Neutrophil (primary cell): Measurements from ENCODE around the gene SOHLH1.

Source experiments
- H3K27ac ChIP-seq: fragments of 200-600 bp; sonication (generic); 2 replicates; pipeline ENCODE4 v1.5.1; 2016; ENCODE audit warnings: mild to moderate bottlenecking, moderate library complexity
- H3K27me3 ChIP-seq: fragments of 200-600 bp; sonication (generic); 2 replicates; pipeline ENCODE4 v1.6.0; 2016; ENCODE audit warnings: mild to moderate bottlenecking
- H3K36me3 ChIP-seq: fragments of 200-600 bp; sonication (generic); 2 replicates; pipeline ENCODE4 v1.5.1; 2017
- H3K4me1 ChIP-seq, 2 experiments: fragments of 200-600 bp in 1 of 2; sonication (generic) in 1 of 2; 1 replicate in 1 of 2; 2 replicates in 1 of 2; pipeline versions ENCODE4 v1.5.1 to v1.6.1; 2013 to 2016; ENCODE audit warnings: low read depth in 1 of 2, low read length in 1 of 2, mild to moderate bottlenecking in 1 of 2, moderate library complexity in 1 of 2; ENCODE audit not compliant: control insufficient read depth in 1 of 2, insufficient read depth in 1 of 2
- H3K4me3 ChIP-seq, 2 experiments: fragments of 200-600 bp in 1 of 2; sonication (generic) in 1 of 2; 1 replicate in 1 of 2; 2 replicates in 1 of 2; pipeline ENCODE4 v1.5.1; 2013 to 2016; ENCODE audit warnings: low read depth in 1 of 2, low read length in 1 of 2, mild to moderate bottlenecking in 1 of 2, moderate library complexity in 1 of 2
- H3K9me3 ChIP-seq: fragments of 200-600 bp; sonication (generic); 2 replicates; pipeline ENCODE4 v1.5.1; 2016
- TF ChIP-seq, protein P1 (sequence below): fragments of 200-600 bp; sonication (generic); IDR thresholded peaks from 2 replicates; pipeline ENCODE4 v1.5.1; 2016; ENCODE audit warnings: antibody characterized with exemption

The SOHLH1 gene

DNA sequence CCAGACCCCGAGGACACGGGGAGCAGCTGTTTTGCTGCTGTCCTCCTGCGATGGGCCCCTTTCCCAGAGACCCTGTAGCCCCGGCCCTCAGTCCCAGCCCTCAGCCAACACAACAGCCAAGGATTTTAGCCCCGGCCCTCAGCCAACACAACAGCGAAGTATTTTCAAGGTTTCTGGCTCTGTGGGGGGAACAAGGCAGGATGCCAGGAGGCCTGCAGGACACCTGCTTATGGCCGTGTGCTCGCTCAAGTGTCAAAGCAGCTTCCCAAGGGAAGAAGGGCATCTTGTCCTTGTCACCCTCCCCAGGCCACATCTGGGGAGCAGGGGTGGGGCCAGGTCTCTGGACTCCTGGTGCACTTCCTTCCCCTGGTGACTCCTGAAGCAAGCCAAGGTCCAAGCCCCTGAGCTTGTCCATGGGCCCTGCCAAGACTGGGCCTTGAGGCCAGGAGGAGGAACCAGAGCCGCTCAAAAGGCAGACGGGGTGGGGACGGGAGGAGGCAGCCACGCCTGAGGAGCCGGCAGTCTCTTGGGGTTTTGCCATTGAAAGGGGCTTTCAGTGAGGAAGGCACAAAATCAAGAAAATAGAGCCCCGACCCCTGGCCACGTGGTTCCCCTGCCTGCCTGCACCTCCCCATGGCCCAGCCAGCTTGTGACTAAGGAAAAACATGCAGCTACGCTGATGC, 13.5 kb upstream of the SOHLH1 start:
- H3K27me3 ChIP-seq, result peaks cover 61% of the 10 kb centered on the region
- H3K4me3 ChIP-seq, result no peak overlapping the region
- no peaks in the 10 kb centered on the region for H3K4me1 ChIP-seq
- no peaks in the 10 kb centered on the region for H3K9me3 ChIP-seq
- no peaks in the 10 kb centered on the region for H3K36me3 ChIP-seq
- no peak overlapping the region for H3K27ac ChIP-seq
- TF ChIP-seq, protein P1, sequence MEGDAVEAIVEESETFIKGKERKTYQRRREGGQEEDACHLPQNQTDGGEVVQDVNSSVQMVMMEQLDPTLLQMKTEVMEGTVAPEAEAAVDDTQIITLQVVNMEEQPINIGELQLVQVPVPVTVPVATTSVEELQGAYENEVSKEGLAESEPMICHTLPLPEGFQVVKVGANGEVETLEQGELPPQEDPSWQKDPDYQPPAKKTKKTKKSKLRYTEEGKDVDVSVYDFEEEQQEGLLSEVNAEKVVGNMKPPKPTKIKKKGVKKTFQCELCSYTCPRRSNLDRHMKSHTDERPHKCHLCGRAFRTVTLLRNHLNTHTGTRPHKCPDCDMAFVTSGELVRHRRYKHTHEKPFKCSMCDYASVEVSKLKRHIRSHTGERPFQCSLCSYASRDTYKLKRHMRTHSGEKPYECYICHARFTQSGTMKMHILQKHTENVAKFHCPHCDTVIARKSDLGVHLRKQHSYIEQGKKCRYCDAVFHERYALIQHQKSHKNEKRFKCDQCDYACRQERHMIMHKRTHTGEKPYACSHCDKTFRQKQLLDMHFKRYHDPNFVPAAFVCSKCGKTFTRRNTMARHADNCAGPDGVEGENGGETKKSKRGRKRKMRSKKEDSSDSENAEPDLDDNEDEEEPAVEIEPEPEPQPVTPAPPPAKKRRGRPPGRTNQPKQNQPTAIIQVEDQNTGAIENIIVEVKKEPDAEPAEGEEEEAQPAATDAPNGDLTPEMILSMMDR, result no peak

DNA sequence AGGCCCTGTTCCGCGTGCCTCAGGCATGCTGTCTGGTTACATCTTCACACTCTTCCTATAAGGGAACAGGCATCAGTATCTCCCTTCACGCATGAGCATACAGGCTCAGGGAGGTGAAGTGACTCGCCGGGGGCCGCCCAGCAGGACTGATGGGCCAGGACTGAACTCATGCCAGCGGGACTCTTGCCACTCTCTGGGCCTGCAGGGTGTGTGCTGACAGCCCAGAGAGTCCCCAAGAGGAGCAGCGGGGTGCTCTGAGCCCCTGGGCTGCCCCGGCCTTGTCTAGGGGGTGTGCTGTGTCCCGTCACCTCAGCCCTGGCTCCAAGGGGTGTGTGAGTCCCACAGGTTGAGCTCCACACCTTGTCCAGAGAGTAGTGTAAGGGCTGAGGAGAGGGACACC, 12.6 kb upstream of the SOHLH1 start:
- Histone ChIP-seq H3K4me1 (no peaks in the 10 kb centered on the region), H3K4me3 (no peak overlapping the region), H3K36me3 (no peaks in the 10 kb centered on the region), H3K27ac (no peak overlapping the region), H3K9me3 (no peaks in the 10 kb centered on the region), H3K27me3 (peaks cover 52% of the 10 kb centered on the region)
- TF ChIP-seq, protein P1, result no peak

DNA sequence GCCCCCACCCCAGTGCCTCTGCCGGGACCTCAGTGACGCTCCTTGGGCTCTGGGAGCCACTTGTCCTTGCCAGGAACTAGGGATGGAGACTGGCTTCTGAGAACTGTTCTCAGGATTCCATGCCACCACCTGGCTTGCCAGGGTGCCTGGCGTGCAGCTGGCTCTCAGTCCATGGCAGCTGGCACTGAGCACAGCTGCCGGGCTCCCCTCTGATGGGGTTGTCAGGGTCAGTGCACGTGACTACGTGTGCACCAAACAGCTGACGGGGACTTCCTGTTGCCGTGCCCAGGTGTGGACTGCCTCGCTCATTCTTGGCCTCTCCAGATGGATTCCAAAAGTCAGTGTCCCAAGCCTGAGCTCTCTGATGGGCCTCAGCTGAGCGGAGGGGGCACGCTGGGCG, 12.1 kb upstream of the SOHLH1 start:
- TF ChIP-seq, protein P1, result no peak
- H3K27me3 ChIP-seq, result peaks cover 47% of the 10 kb centered on the region
- no peaks in the 10 kb centered on the region for H3K9me3 ChIP-seq
- no peaks in the 10 kb centered on the region for H3K4me1 ChIP-seq
- no peak overlapping the region for H3K27ac ChIP-seq
- no peak overlapping the region for H3K4me3 ChIP-seq
- no peaks in the 10 kb centered on the region for H3K36me3 ChIP-seq

DNA sequence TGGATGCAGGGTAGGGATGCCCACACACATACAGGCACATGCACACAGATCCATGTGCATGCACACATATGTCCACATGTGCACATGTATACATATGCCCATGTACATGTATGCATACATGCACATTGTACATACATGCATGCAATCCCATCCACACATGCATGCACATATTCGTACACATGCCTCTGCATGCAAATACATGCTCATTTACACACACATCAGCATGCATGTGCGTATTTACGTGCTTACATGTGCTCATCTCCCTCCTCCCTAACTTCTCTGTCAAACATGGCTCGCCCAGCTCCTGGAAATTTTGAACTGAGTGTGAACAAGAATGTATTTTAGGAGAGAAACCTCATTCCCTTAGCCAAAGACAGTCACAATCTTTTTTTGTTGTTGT, 8.9 kb upstream of the SOHLH1 start:
- TF ChIP-seq, protein P1, result no peak
- H3K36me3 ChIP-seq, result no peaks in the 10 kb centered on the region

DNA sequence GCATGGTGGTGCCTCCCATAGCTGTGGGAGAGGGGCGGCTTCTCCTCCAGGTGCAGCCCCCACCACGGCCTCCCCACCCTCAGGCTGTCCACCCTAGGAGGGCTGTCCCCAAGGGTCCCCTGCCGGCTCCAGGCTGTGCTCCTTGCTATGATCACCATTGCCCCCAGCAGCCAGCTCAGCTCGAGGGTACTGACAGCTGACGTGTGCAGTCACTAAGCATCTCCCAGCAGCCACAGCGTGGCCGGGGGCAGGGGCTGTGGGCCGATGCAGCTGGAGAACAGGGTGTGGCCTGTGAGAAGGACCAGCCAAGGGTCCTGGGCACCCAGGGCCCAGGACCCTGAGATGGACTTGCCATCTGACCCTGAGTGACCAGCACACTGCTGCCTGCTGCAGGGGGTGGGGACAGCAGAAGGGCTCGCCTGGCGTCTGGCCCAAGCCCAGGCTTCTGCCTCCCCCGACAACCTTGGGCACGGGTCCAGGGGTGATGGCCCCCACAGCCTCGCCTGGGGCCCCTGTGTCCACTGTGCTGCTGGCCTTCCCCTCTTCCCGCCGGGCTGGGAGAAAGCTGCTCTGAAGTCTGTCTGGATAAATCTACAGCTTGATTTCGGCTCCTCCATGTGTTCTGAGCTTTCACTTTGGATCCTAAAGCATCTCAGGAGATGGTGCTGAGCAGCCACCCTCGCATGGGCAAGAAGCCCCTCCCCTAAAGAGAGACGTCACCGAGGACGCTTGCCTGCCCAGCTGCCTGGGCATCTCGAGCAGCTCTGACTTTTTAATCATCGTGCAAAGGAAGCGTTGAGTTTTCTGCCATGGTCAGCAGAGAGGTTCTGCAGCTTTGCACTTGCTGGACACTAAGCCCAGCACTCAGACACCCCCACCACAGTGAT, 8.2 kb upstream of the SOHLH1 start:
- Histone ChIP-seq H3K36me3 (no peaks in the 10 kb centered on the region), H3K4me1 (no peaks in the 10 kb centered on the region), H3K4me3 (no peak overlapping the region), H3K27ac (no peak overlapping the region), H3K9me3 (no peaks in the 10 kb centered on the region), H3K27me3 (peaks cover 27% of the 10 kb centered on the region)
- TF ChIP-seq, protein P1, result no peak

More for the DNA sequence above, 8.9 kb upstream of the SOHLH1 start:
- H3K9me3 ChIP-seq, result no peaks in the 10 kb centered on the region
- no peak overlapping the region for H3K27ac ChIP-seq
- peaks cover 27% of the 10 kb centered on the region for H3K27me3 ChIP-seq
- H3K4me3 ChIP-seq, result no peak overlapping the region
- H3K4me1 ChIP-seq, result no peaks in the 10 kb centered on the region
